HG03066 (cell line): ENCODE results near the gene USP53.
"Not testable (repeated sequence)": the region's sequence is repeated elsewhere in the genome, so short reads cannot be mapped to it uniquely, and the experiment has no call there.

Source experiments
- ATAC-seq: cut with Tn5 transposase; IDR thresholded peaks from one replicate; pipeline ENCODE4 v1.9.1; 2021; ENCODE audit warnings: low read depth; ENCODE audit not compliant: unreplicated experiment

USP53 gene

GRCh38 chr4:119212234-119212963 lies at the start of gene USP53:
Gene USP53 (plus strand): TSS chr4:119212713. CDS start chr4:119239760, 27,047 bp downstream.
- ATAC-seq, result peak; percentile 88

- ATAC-seq, result no peak
Observed at GRCh38 chr4:119165767-119166166, 46.7 kb upstream of the USP53 start.

GRCh38 chr4:119170195-119170594 lies 42.3 kb upstream of the USP53 start:
- ATAC-seq, result no peak

- ATAC-seq, result no peak
Observed at GRCh38 chr4:119172223-119172622, 40.3 kb upstream of the USP53 start.

- not testable (repeated sequence) for ATAC-seq
Observed at GRCh38 chr4:119173729-119174361, 38.7 kb upstream of the USP53 start.

GRCh38 chr4:119179011-119179410 lies 33.5 kb upstream of the USP53 start:
- no peak for ATAC-seq

GRCh38 chr4:119184128-119184527 lies 28.4 kb upstream of the USP53 start:
- no peak for ATAC-seq

- ATAC-seq, result no peak
Observed at GRCh38 chr4:119189638-119190037, 22.9 kb upstream of the USP53 start.

- no peak for ATAC-seq
Observed at GRCh38 chr4:119190354-119190753, 22.2 kb upstream of the USP53 start.

GRCh38 chr4:119191505-119191904 lies 21.0 kb upstream of the USP53 start:
- ATAC-seq, result no peak

GRCh38 chr4:119197772-119198212 lies 14.7 kb upstream of the USP53 start:
- no peak for ATAC-seq

GRCh38 chr4:119204916-119205315 lies 7.6 kb upstream of the USP53 start:
- no peak for ATAC-seq

GRCh38 chr4:119205690-119206089 lies 6.8 kb upstream of the USP53 start:
- ATAC-seq, result no peak

- no peak for ATAC-seq
Observed at GRCh38 chr4:119206178-119206577, 6.3 kb upstream of the USP53 start.

GRCh38 chr4:119207051-119207450 lies 5.5 kb upstream of the USP53 start:
- ATAC-seq, result no peak

GRCh38 chr4:119209077-119209476 lies 3.4 kb upstream of the USP53 start:
- ATAC-seq, result no peak

GRCh38 chr4:119209586-119209985 lies 2.9 kb upstream of the USP53 start:
- ATAC-seq, result no peak

GRCh38 chr4:119210775-119211174 lies 1.7 kb upstream of the USP53 start:
- no peak for ATAC-seq

- peak; percentile 5 for ATAC-seq
Observed at GRCh38 chr4:119211867-119212233, 663 bp upstream of the USP53 start.

GRCh38 chr4:119212964-119213606 lies 572 bp downstream of the USP53 start:
- ATAC-seq, result peak; percentile 61

- no peak for ATAC-seq
Observed at GRCh38 chr4:119218093-119218492, 5.6 kb downstream of the USP53 start.

GRCh38 chr4:119221412-119221811 lies 8.9 kb downstream of the USP53 start:
- ATAC-seq, result no peak
